OCI-LY7 (cell line): ENCODE measurements around the gene OR1L1. TPM values are rescaled to one million over a fixed set of nuclear protein-coding genes. Genes with fewer than 3 reads are reported as not detected.

ENCODE experiments used
- BruUV-seq: library from RNA; stranded (reverse); fragments of 400-500 nt; replicated peaks from 2 replicates; lab custom pipeline; 2021; lab: Mats Ljungman, UMichigan
- CTCF ChIA-PET: fragments of 300-600 bp; sonication (Branson Sonifier 250); formaldehyde crosslinking; loops from one replicate; lab custom pipeline; 2022; ENCODE audit warnings: antibody characterized with exemption; ENCODE audit not compliant: unreplicated experiment; lab: Charles Lee
- POLR2A ChIA-PET: fragments of 300-600 bp; sonication (Branson Sonifier 250); formaldehyde crosslinking; loops from one replicate; lab custom pipeline; 2022; ENCODE audit warnings: antibody characterized with exemption; lab: Charles Lee
- DNase-seq: peaks from one replicate; pipeline ENCODE4 v3.0.0-alpha.2; 2015; ENCODE audit warnings: low spot score
- H2AFZ ChIP-seq: fragments of 200-600 bp; sonication (generic), shearing (Covaris generic); 2 replicates; pipeline ENCODE4 v1.6.1; 2014; ENCODE audit warnings: mild to moderate bottlenecking, antibody characterized with exemption, low read length, moderate library complexity
- H3K27ac ChIP-seq: fragments of 200-600 bp; sonication (generic); 2 replicates; pipeline ENCODE4 v1.5.1; 2014; ENCODE audit warnings: mixed run types, low read depth, mild to moderate bottlenecking, moderate library complexity, low read length, inconsistent platforms; ENCODE audit not compliant: poor library complexity, severe bottlenecking
- H3K36me3 ChIP-seq: fragments of 200-600 bp; sonication (generic); 2 replicates; pipeline ENCODE4 v1.6.1; 2014; ENCODE audit warnings: mild to moderate bottlenecking, antibody characterized with exemption, low read length, moderate library complexity, mixed read lengths; ENCODE audit not compliant: insufficient read depth
- H3K4me1 ChIP-seq: fragments of 200-600 bp; sonication (generic); 2 replicates; pipeline ENCODE4 v1.5.1; 2014; ENCODE audit warnings: mild to moderate bottlenecking, low read length; ENCODE audit not compliant: insufficient read depth, poor library complexity, severe bottlenecking
- H3K4me2 ChIP-seq: fragments of 200-600 bp; sonication (generic); 2 replicates; pipeline ENCODE4 v1.6.1; 2014; ENCODE audit warnings: mild to moderate bottlenecking, low read length
- H3K4me3 ChIP-seq: fragments of 200-600 bp; sonication (generic); 2 replicates; pipeline ENCODE4 v1.5.1; 2014; ENCODE audit warnings: mild to moderate bottlenecking, low read depth, low read length; ENCODE audit not compliant: poor library complexity, severe bottlenecking
- H3K79me2 ChIP-seq: fragments of 200-600 bp; sonication (generic); 2 replicates; pipeline ENCODE4 v1.6.1; 2016; ENCODE audit warnings: low read depth, mild to moderate bottlenecking, low read length, moderate library complexity, mixed read lengths; ENCODE audit not compliant: insufficient read depth
- H3K9me2 ChIP-seq: fragments of 200-600 bp; sonication (generic); 2 replicates; pipeline ENCODE4 v1.6.1; 2016; ENCODE audit warnings: mild to moderate bottlenecking, low read length, mixed read lengths; ENCODE audit not compliant: insufficient read depth
- H3K9me3 ChIP-seq: fragments of 200-600 bp; sonication (generic); 2 replicates; pipeline ENCODE4 v1.6.1; 2014; ENCODE audit warnings: mild to moderate bottlenecking, mixed run types, low read length, mixed read lengths
- H4K20me1 ChIP-seq: fragments of 200-600 bp; sonication (generic); 2 replicates; pipeline ENCODE4 v1.6.1; 2014; ENCODE audit warnings: mild to moderate bottlenecking, antibody characterized with exemption, low read length, moderate library complexity, mixed read lengths; ENCODE audit not compliant: insufficient read depth
- CTCF ChIP-seq: fragments of 200-600 bp; sonication (generic); conservative IDR thresholded peaks from 2 replicates; pipeline ENCODE4 v1.5.1; 2014; ENCODE audit warnings: mild to moderate bottlenecking, antibody characterized with exemption, low read length, moderate library complexity, mixed read lengths
- EZH2phosphoT487 ChIP-seq: fragments of 200-600 bp; sonication (generic); IDR thresholded peaks from 2 replicates; pipeline ENCODE4 v1.6.1; 2018; ENCODE audit warnings: low read depth, borderline replicate concordance, mild to moderate bottlenecking, mixed run types, antibody characterized with exemption, low read length, moderate library complexity, mixed read lengths
- intact Hi-C: fragments of 100-400 bp; cut with micrococcal nuclease; formaldehyde crosslinking; loops from one replicate; pipeline ENCODE4 v1.10.0; 2022; ENCODE audit not compliant: unreplicated experiment
- total RNA-seq, 2 experiments: library from RNA; depleted of rRNA in 1 of 2; stranded (reverse); fragments of >200 nt in 1 of 2; shearing (Covaris generic) in 1 of 2; gene quantifications; 2 replicates each; pipeline ENCODE4 v1.2.3, GENCODE V29; 2014 to 2022

Gene OR1L1
- total RNA-seq, 2 experiments from 2014 or later = not detected

DNA sequence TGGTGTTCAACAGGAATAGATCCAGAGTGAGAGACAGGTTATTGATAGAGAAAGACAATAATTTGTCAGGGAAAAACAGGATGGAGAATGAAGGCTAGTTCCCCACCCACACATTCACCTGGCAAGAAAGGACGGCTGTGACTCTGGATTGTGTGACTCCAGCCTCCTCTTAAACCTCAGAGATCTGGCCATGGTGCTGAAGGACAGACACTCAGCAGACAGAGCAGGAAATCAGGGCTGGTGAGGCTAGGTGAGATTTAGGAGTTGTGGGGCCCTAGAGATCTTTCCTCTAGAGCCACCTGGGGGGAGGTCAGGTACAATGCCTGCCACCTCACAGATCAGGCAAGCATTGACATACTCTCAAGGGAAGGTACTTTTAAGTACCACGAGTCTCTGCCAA is 19.3 kb upstream of the OR1L1 start:
- Histone ChIP-seq H3K4me2 (no peak overlapping the region), H3K9me2 (no peaks in the 10 kb centered on the region), H3K4me3 (no peak overlapping the region), H2AFZ (no peak overlapping the region), H3K27ac (no peak overlapping the region), H3K9me3 (no peaks in the 10 kb centered on the region), H3K36me3 (no peaks in the 10 kb centered on the region), H3K79me2 (no peaks in the 10 kb centered on the region), H3K4me1 (no peaks in the 10 kb centered on the region), H4K20me1 (no peaks in the 10 kb centered on the region)
- TF ChIP-seq CTCF (no peak), EZH2phosphoT487 (no peak)
- ChIA-PET POLR2A (no interaction called here), CTCF (no interaction called here)
- intact Hi-C loops = no loop called here
- no peak for DNase-seq
- no TSS peak for BruUV-seq

- no peaks in the 10 kb centered on the region for H3K4me1 ChIP-seq
- H3K9me3 ChIP-seq = no peaks in the 10 kb centered on the region
- no peak overlapping the region for H2AFZ ChIP-seq
- intact Hi-C loops = no loop called here
- H3K4me3 ChIP-seq = no peak overlapping the region
- POLR2A ChIA-PET = no interaction called here
- no peak for DNase-seq
- CTCF ChIA-PET = no interaction called here
- H3K36me3 ChIP-seq = no peaks in the 10 kb centered on the region
- no peak overlapping the region for H3K4me2 ChIP-seq
- no peak for TF ChIP-seq CTCF
- TF ChIP-seq EZH2phosphoT487 = no peak
- no peak overlapping the region for H3K27ac ChIP-seq
- H3K79me2 ChIP-seq = no peaks in the 10 kb centered on the region
- BruUV-seq = no TSS peak
- H3K9me2 ChIP-seq = no peaks in the 10 kb centered on the region
- H4K20me1 ChIP-seq = no peaks in the 10 kb centered on the region
These were observed 5.1 kb upstream of the OR1L1 start for GRCh38 chr9:122656378-122656777.

GRCh38 chr9:122657527-122657926 is 4.0 kb upstream of the OR1L1 start, which contains the start of gene OR1B1:
TSS of gene OR1B1 (minus strand) at chr9:122657627.
- intact Hi-C loops = no loop called here
- Histone ChIP-seq H3K9me3 (no peaks in the 10 kb centered on the region), H3K4me1 (no peaks in the 10 kb centered on the region), H4K20me1 (no peaks in the 10 kb centered on the region), H3K79me2 (no peaks in the 10 kb centered on the region), H3K27ac (no peak within 1 kb of the TSS), H3K4me3 (no peak within 1 kb of the TSS), H3K9me2 (no peaks in the 10 kb centered on the region), H3K4me2 (no peak within 1 kb of the TSS), H3K36me3 (no peaks in the 10 kb centered on the region), H2AFZ (no peak within 1 kb of the TSS)
- no peak for DNase-seq
- no peak for TF ChIP-seq EZH2phosphoT487
- no peak for TF ChIP-seq CTCF
- no TSS peak for BruUV-seq
- POLR2A ChIA-PET = interaction anchor here (0.6 to 1.1 kb wide), 2 partner anchors 100 to 138 kb away, joined by 3 read pairs; no protein-coding TSS in a partner anchor
- CTCF ChIA-PET = no interaction called here
